Thyroid gland (tissue), 4 donors: Measurements from ENCODE around the gene MUSTN1. TPM values are rescaled to one million over a fixed set of nuclear protein-coding genes. Genes with fewer than 3 reads are reported as not detected.

Source experiments
- DNase-seq, 2 donors: peaks; one replicate each; pipeline ENCODE4 v3.0.0-alpha.2; 2019
- H3K27ac ChIP-seq, 3 donors: fragments of 200-600 bp; sonication (generic); 1 replicate in 2 of 3; 2 replicates in 1 of 3; pipeline ENCODE4 v1.5.1; 2016 to 2019; ENCODE audit warnings: mild to moderate bottlenecking in 1 of 3, moderate library complexity in 1 of 3
- H3K27me3 ChIP-seq: fragments of 200-600 bp; sonication (generic); one replicate; pipeline ENCODE4 v1.5.1; 2019
- H3K36me3 ChIP-seq, 2 donors: fragments of 200-600 bp; sonication (generic); one replicate each; pipeline ENCODE4 v1.5.1; 2016 to 2019
- H3K4me1 ChIP-seq, 2 donors: fragments of 200-600 bp; sonication (generic); one replicate each; pipeline ENCODE4 v1.5.1; 2017 to 2019
- H3K4me3 ChIP-seq, 3 donors: fragments of 200-600 bp; sonication (generic); replicated peaks in 1 of 3; 1 replicate in 2 of 3; 2 replicates in 1 of 3; pipeline ENCODE4 v1.5.1; 2016; ENCODE audit warnings: mild to moderate bottlenecking in 1 of 3
- H3K9me3 ChIP-seq: fragments of 200-600 bp; sonication (generic); one replicate; pipeline ENCODE4 v1.5.1; 2017
- CTCF ChIP-seq, 6 experiments: fragments of 200-600 bp in 3 of 6; fragments of 450-650 bp in 3 of 6; sonication (generic) in 3 of 6; IDR thresholded peaks; one replicate each; pipeline ENCODE4 v1.5.1; 2016 to 2019; ENCODE audit warnings: antibody characterized with exemption in 6 of 6, mild to moderate bottlenecking in 2 of 6, inconsistent platforms in 1 of 6, moderate library complexity in 1 of 6
- POLR2A ChIP-seq, 2 donors: fragments of 450-650 bp; IDR thresholded peaks; one replicate each; pipeline ENCODE4 v1.6.1; 2017; ENCODE audit warnings: antibody characterized with exemption in 2 of 2, mild to moderate bottlenecking in 2 of 2, moderate library complexity in 1 of 2
- WGBS, 2 donors: methylation state at CpG; one replicate each; pipeline ENCODE4 v1.1.5; 2017; 5-methylcytosine and 5-hydroxymethylcytosine counted together
- intact Hi-C: fragments of 100-400 bp; cut with DNase I; formaldehyde crosslinking; loops from one replicate; pipeline ENCODE4 v1.15.1; 2023
- total RNA-seq, 4 donors: library from RNA; depleted of rRNA; stranded (reverse); fragments of >200 nt; gene quantifications; one replicate each; pipeline ENCODE4 v1.2.3, GENCODE V29; 2016

Gene MUSTN1
- total RNA-seq, 4 donors from 2014 or later: 4.0 to 7.0 (median 6.7) TPM

GRCh38 chr3:52838561-52839267, 3.9 kb upstream of the MUSTN1 start:
- no peak for TF ChIP-seq POLR2A (IDR thresholded peaks at IDR 0.05)
- TF ChIP-seq CTCF (IDR thresholded peaks at IDR 0.05): no peak
- no peak for DNase-seq
- Histone ChIP-seq H3K36me3 (peaks cover 8 to 25% of the 10 kb centered on the region in 2 donors), H3K9me3 (no peaks in the 10 kb centered on the region), H3K4me1 (peaks cover 0 to 3% of the 10 kb centered on the region in 2 donors), H3K27ac (no peak overlapping the region), H3K27me3 (no peaks in the 10 kb centered on the region), H3K4me3 (no peak overlapping the region)
- intact Hi-C loops: no loop called here
- 87 to 96% methylated on average over 7 to 8 of the region's 8 CpGs for WGBS, 2 donors

- TF ChIP-seq CTCF (IDR thresholded peaks at IDR 0.05): no peak
- no peak for TF ChIP-seq POLR2A (IDR thresholded peaks at IDR 0.05)
- DNase-seq: no peak
- H3K36me3 ChIP-seq: peaks cover 8 to 18% of the 10 kb centered on the region in 2 donors
- 91 to 92% methylated on average over 3 to 4 of the region's 4 CpGs for WGBS, 2 donors
- H3K4me1 ChIP-seq: no peaks in the 10 kb centered on the region
- H3K27me3 ChIP-seq: no peaks in the 10 kb centered on the region
- intact Hi-C loops: no loop called here
- H3K4me3 ChIP-seq: no peak overlapping the region
- H3K27ac ChIP-seq: no peak overlapping the region
- no peaks in the 10 kb centered on the region for H3K9me3 ChIP-seq
These were observed 2.2 kb upstream of the MUSTN1 start for GRCh38 chr3:52836986-52837385.

- no peaks in the 10 kb centered on the region for H3K27me3 ChIP-seq
- no peaks in the 10 kb centered on the region for H3K9me3 ChIP-seq
- WGBS, 2 donors: 90 to 92% methylated on average over 5 of the region's 5 CpGs
- DNase-seq: no peak
- H3K4me1 ChIP-seq: peaks cover 0 to 3% of the 10 kb centered on the region in 2 donors
- peaks cover 6 to 12% of the 10 kb centered on the region in 2 donors for H3K36me3 ChIP-seq
- intact Hi-C loops: no loop called here
- H3K27ac ChIP-seq: no peak overlapping the region
- H3K4me3 ChIP-seq: no peak overlapping the region
- TF ChIP-seq POLR2A (IDR thresholded peaks at IDR 0.05) (no peak), CTCF (IDR thresholded peaks at IDR 0.05) (no peak)
These were observed 1.6 kb upstream of the MUSTN1 start for GRCh38 chr3:52836471-52836845.

GRCh38 chr3:52835766-52836470, 1.1 kb upstream of the MUSTN1 start:
- WGBS, 2 donors: 80 to 95% methylated on average over 8 of the region's 8 CpGs
- H3K27ac ChIP-seq: no peak overlapping the region
- no peaks in the 10 kb centered on the region for H3K9me3 ChIP-seq
- no peak for DNase-seq
- TF ChIP-seq CTCF (IDR thresholded peaks at IDR 0.05): no peak
- TF ChIP-seq POLR2A (IDR thresholded peaks at IDR 0.05): no peak
- intact Hi-C loops: no loop called here
- peaks cover 0 to 4% of the 10 kb centered on the region in 2 donors for H3K4me1 ChIP-seq
- peaks cover under 1 to 12% of the 10 kb centered on the region in 2 donors for H3K36me3 ChIP-seq
- H3K27me3 ChIP-seq: no peaks in the 10 kb centered on the region
- no peak overlapping the region for H3K4me3 ChIP-seq

- Histone ChIP-seq H3K4me3 (no peak overlapping the region), H3K36me3 (peaks cover 0 to 6% of the 10 kb centered on the region in 2 donors), H3K4me1 (peaks cover 0 to 4% of the 10 kb centered on the region in 2 donors), H3K27me3 (no peaks in the 10 kb centered on the region), H3K27ac (no peak overlapping the region), H3K9me3 (no peaks in the 10 kb centered on the region)
- TF ChIP-seq POLR2A (IDR thresholded peaks at IDR 0.05) (no peak), CTCF (IDR thresholded peaks at IDR 0.05) (no peak)
- intact Hi-C loops: no loop called here
- DNase-seq: no peak
- 96 to 99% methylated on average over 9 to 14 of the region's 14 CpGs for WGBS, 2 donors
These were observed 1.6 kb downstream of the MUSTN1 start for GRCh38 chr3:52833202-52833601.
